Measurements from ENCODE around the gene CFB. TPM values are rescaled to one million over a fixed set of nuclear protein-coding genes. Genes with fewer than 3 reads are reported as not detected.

The CFB gene
- total and polyA plus RNA-seq, 2 of the 13 experiments (the other 11 are each of a cell fraction or from before 2014, with no cell fraction given) = 171 to 513 TPM

- TF ChIP-seq POLR2AphosphoS5 (IDR thresholded peaks at IDR 0.05; ENCODE audit: low read depth, low read length) (peak; percentile 29; the same call in 1 of the 2 replicates), GABPA (IDR thresholded peaks at IDR 0.05; ENCODE audit: low read depth, low read length) (no peak), GABPA (CRISPR knock-in tag; IDR thresholded peaks at IDR 0.05; ENCODE audit: low read depth) (peak; percentile 76), ZNF281 (CRISPR knock-in tag; IDR thresholded peaks at IDR 0.05; ENCODE audit: borderline replicate concordance) (no peak), NR2C2 (CRISPR knock-in tag; IDR thresholded peaks at IDR 0.05; ENCODE audit: borderline replicate concordance) (0 out of 2 replicates have a peak, but pooled peaks have one; percentile 25), ZNF512B (CRISPR knock-in tag; IDR thresholded peaks at IDR 0.05; ENCODE audit: borderline replicate concordance) (no peak), ZNF318 (CRISPR knock-in tag; IDR thresholded peaks at IDR 0.05) (no peak), ZNF530 (CRISPR knock-in tag; IDR thresholded peaks at IDR 0.05; ENCODE audit: low read depth) (no peak), HNRNPK (IDR thresholded peaks at IDR 0.05; ENCODE audit: low read depth, low read length, poor library complexity, severe bottlenecking) (no peak), ESRRA (CRISPR knock-in tag; IDR thresholded peaks at IDR 0.05; ENCODE audit: low read depth) (no peak), TCF12 (IDR thresholded peaks at IDR 0.05) (no peak), TCF12 (CRISPR knock-in tag; IDR thresholded peaks at IDR 0.05) (no peak), ZEB1 (IDR thresholded peaks at IDR 0.05; ENCODE audit: insufficient replicate concordance, low read depth) (peak; percentile 91), NKX3-1 (CRISPR knock-in tag; IDR thresholded peaks at IDR 0.05) (0 out of 2 replicates have a peak, but pooled peaks have one; percentile 62), KLF6 (CRISPR knock-in tag; IDR thresholded peaks at IDR 0.05) (no peak)
Observed at GRCh38 chr6:31898383-31899011, 47.4 kb upstream of the CFB start (continued).
